H1 (cell line): ENCODE measurements around the gene ARNT2. TPM values are rescaled to one million over a fixed set of nuclear protein-coding genes. Genes with fewer than 3 reads are reported as not detected.
A peak's percentile ranks its signal among the peaks of the same experiment; 100 is the strongest.

Source experiments
- CTCF ChIA-PET: fragments of 300-600 bp; sonication (Branson Sonifier 250); formaldehyde crosslinking; loops from one replicate; lab custom pipeline; 2021; ENCODE audit not compliant: partially characterized antibody; lab: Charles Lee
- POLR2A ChIA-PET: fragments of 300-600 bp; sonication (Branson Sonifier 250); formaldehyde crosslinking; loops from one replicate; lab custom pipeline; 2021; ENCODE audit warnings: inconsistent platforms; ENCODE audit not compliant: partially characterized antibody; lab: Charles Lee
- DNase-seq, 2 experiments: peaks; one replicate each; pipeline versions ENCODE4 v3.0.0 to v3.0.0-alpha.2; 2010 to 2022; ENCODE audit warnings: low spot score in 2 of 2, low read depth in 1 of 2, mixed read lengths in 1 of 2
- FAIRE-seq: peaks from 2 replicates; lab custom pipeline; 2011; peaks lifted over from hg19 to GRCh38; lab: Jason Lieb, UNC
- H2AFZ ChIP-seq: 2 replicates; pipeline ENCODE4 v1.8.1; 2012; ENCODE audit warnings: low read length, inconsistent platforms
- H2AK5ac ChIP-seq: 2 replicates; pipeline ENCODE4 v1.6.1; 2013; ENCODE audit warnings: low read depth, low read length
- H2BK120ac ChIP-seq: replicated peaks from 2 replicates; pipeline ENCODE3; 2013; ENCODE audit warnings: low read depth, low read length, inconsistent platforms
- H2BK12ac ChIP-seq: 2 replicates; pipeline ENCODE4 v1.6.1; 2013; ENCODE audit warnings: low read depth, low read length
- H2BK15ac ChIP-seq: 2 replicates; pipeline ENCODE4 v1.6.1; 2013; ENCODE audit warnings: low read length
- H2BK20ac ChIP-seq: 2 replicates; pipeline ENCODE4 v1.6.1; 2013; ENCODE audit warnings: low read length
- H2BK5ac ChIP-seq: 2 replicates; pipeline ENCODE4 v1.6.1; 2013; ENCODE audit warnings: low read depth, low read length
- H3K14ac ChIP-seq: 2 replicates; pipeline ENCODE4 v1.6.1; 2013; ENCODE audit warnings: inconsistent platforms; ENCODE audit not compliant: insufficient read length
- H3K18ac ChIP-seq: 2 replicates; pipeline ENCODE4 v1.6.1; 2013; ENCODE audit warnings: low read length; ENCODE audit errors: extremely low read depth
- H3K23ac ChIP-seq: 2 replicates; pipeline ENCODE4 v1.6.1; 2013; ENCODE audit warnings: inconsistent platforms; ENCODE audit not compliant: insufficient read length
- H3K23me2 ChIP-seq: 2 replicates; pipeline ENCODE4 v1.6.1; 2013; ENCODE audit warnings: low read depth, low read length
- H3K27ac ChIP-seq: 2 replicates; pipeline ENCODE4 v1.6.1; 2011; ENCODE audit warnings: low read depth, low read length, inconsistent platforms
- H3K27me3 ChIP-seq, 4 experiments: replicated peaks in 1 of 4; 1 replicate in 1 of 4; 2 replicates in 3 of 4; pipeline versions ENCODE4 v1.6.1 to v1.8.1; 2011 to 2013; ENCODE audit warnings: low read length in 3 of 4, mild to moderate bottlenecking in 3 of 4, inconsistent platforms in 2 of 4, mixed read lengths in 2 of 4, moderate library complexity in 1 of 4; ENCODE audit not compliant: control insufficient read depth in 3 of 4, insufficient read depth in 3 of 4; ENCODE audit errors: extremely low read depth in 1 of 4
- H3K36me3 ChIP-seq, 4 experiments: 2 replicates each; pipeline versions ENCODE4 v1.6.1 to v1.8.1; 2011 to 2013; ENCODE audit warnings: mild to moderate bottlenecking in 4 of 4, low read length in 3 of 4, moderate library complexity in 2 of 4, control low read depth in 1 of 4, inconsistent platforms in 1 of 4; ENCODE audit not compliant: insufficient read depth in 4 of 4, control insufficient read depth in 2 of 4
- H3K4ac ChIP-seq: replicated peaks from 2 replicates; pipeline ENCODE3; 2013; ENCODE audit warnings: low read length, low read depth, mixed read lengths, inconsistent platforms; ENCODE audit not compliant: insufficient read length
- H3K4me1 ChIP-seq, 4 experiments: replicated peaks in 1 of 4; 1 replicate in 1 of 4; 2 replicates in 3 of 4; pipeline versions ENCODE4 v1.6.1 to v1.8.1; 2011 to 2013; ENCODE audit warnings: low read length in 3 of 4, inconsistent platforms in 2 of 4, mixed read lengths in 1 of 4; ENCODE audit not compliant: insufficient read depth in 4 of 4, control insufficient read depth in 3 of 4
- H3K4me2 ChIP-seq, 2 experiments: 2 replicates each; pipeline versions ENCODE4 v1.6.1 to v1.8.1; 2011 to 2013; ENCODE audit warnings: low read depth in 2 of 2, low read length in 2 of 2, control low read depth in 1 of 2, inconsistent platforms in 1 of 2, mild to moderate bottlenecking in 1 of 2; ENCODE audit not compliant: insufficient read depth in 1 of 2
- H3K4me3 ChIP-seq, 4 experiments: fragments of 200-600, 300-600 bp in 1 of 4; sonication (generic), shearing (Covaris generic), sonication (Bioruptor Twin) in 1 of 4; 2 replicates each; pipeline versions ENCODE4 v1.5.1 to v1.8.1; 2011 to 2016; ENCODE audit warnings: low read length in 4 of 4, low read depth in 3 of 4, control low read depth in 2 of 4, inconsistent platforms in 2 of 4, mild to moderate bottlenecking in 2 of 4, mixed read lengths in 1 of 4, moderate library complexity in 1 of 4; ENCODE audit not compliant: insufficient read depth in 2 of 4; ENCODE audit errors: extremely low read depth in 1 of 4
- H3K56ac ChIP-seq: replicated peaks from 2 replicates; pipeline ENCODE3; 2013; ENCODE audit warnings: low read depth, mild to moderate bottlenecking, mixed read lengths, low read length, inconsistent platforms; ENCODE audit not compliant: insufficient read length
- H3K79me1 ChIP-seq: 2 replicates; pipeline ENCODE4 v1.6.1; 2013; ENCODE audit warnings: low read depth, low read length, control low read depth
- H3K79me2 ChIP-seq, 2 experiments: 2 replicates each; pipeline versions ENCODE4 v1.6.1 to v1.8.1; 2012 to 2013; ENCODE audit warnings: low read length in 2 of 2, mild to moderate bottlenecking in 2 of 2, inconsistent platforms in 1 of 2; ENCODE audit not compliant: insufficient read depth in 2 of 2, control insufficient read depth in 1 of 2
- H3K9ac ChIP-seq, 4 experiments: replicated peaks in 1 of 4; 1 replicate in 1 of 4; 2 replicates in 3 of 4; pipeline versions ENCODE4 v1.6.1 to v1.8.1; 2011 to 2013; ENCODE audit warnings: low read depth in 3 of 4, low read length in 3 of 4, control low read depth in 2 of 4, mild to moderate bottlenecking in 2 of 4, moderate library complexity in 2 of 4, inconsistent platforms in 1 of 4; ENCODE audit errors: extremely low read depth in 1 of 4
- H3K9me3 ChIP-seq, 2 experiments: 2 replicates each; pipeline versions ENCODE4 v1.6.1 to v1.8.1; 2012 to 2013; ENCODE audit warnings: mild to moderate bottlenecking in 2 of 2, moderate library complexity in 2 of 2, control low read depth in 1 of 2, inconsistent platforms in 1 of 2, low read depth in 1 of 2, low read length in 1 of 2, mixed read lengths in 1 of 2; ENCODE audit not compliant: insufficient read depth in 2 of 2
- H4K20me1 ChIP-seq, 2 experiments: replicated peaks in 1 of 2; 2 replicates each; pipeline versions ENCODE3 to v1.8.1; 2011 to 2013; ENCODE audit warnings: inconsistent platforms in 2 of 2, low read length in 2 of 2, mild to moderate bottlenecking in 1 of 2; ENCODE audit not compliant: insufficient read depth in 2 of 2, control insufficient read depth in 1 of 2
- H4K5ac ChIP-seq: 2 replicates; pipeline ENCODE4 v1.6.1; 2013; ENCODE audit warnings: low read length, low read depth, mixed read lengths, inconsistent platforms; ENCODE audit not compliant: insufficient read length
- H4K8ac ChIP-seq: 2 replicates; pipeline ENCODE4 v1.8.0; 2013; ENCODE audit warnings: mild to moderate bottlenecking, moderate library complexity, low read length, inconsistent platforms; ENCODE audit not compliant: insufficient read depth; ENCODE audit errors: extremely low read depth
- H4K91ac ChIP-seq: replicated peaks from 2 replicates; pipeline ENCODE3; 2013; ENCODE audit warnings: low read length, mixed read lengths, inconsistent platforms; ENCODE audit not compliant: insufficient read length
- CEBPB ChIP-seq: IDR thresholded peaks from 2 replicates; pipeline ENCODE4 v1.6.1; 2012; ENCODE audit warnings: low read depth, low read length
- EGR1 ChIP-seq: IDR thresholded peaks from 2 replicates; pipeline ENCODE4 v1.6.1; 2011; ENCODE audit warnings: low read depth, low read length, borderline replicate concordance
- EP300 ChIP-seq, 2 experiments: IDR thresholded peaks; 1 replicate in 1 of 2; 2 replicates in 1 of 2; pipeline ENCODE4 v1.6.1; 2011 to 2012; ENCODE audit warnings: low read depth in 2 of 2, low read length in 2 of 2, mild to moderate bottlenecking in 2 of 2, borderline replicate concordance in 1 of 2, inconsistent platforms in 1 of 2, moderate library complexity in 1 of 2
- FOSL1 ChIP-seq: IDR thresholded peaks from 2 replicates; pipeline ENCODE4 v1.6.1; 2011; ENCODE audit warnings: mild to moderate bottlenecking, low read depth, low read length, moderate library complexity; ENCODE audit not compliant: insufficient read depth
- GTF2F1 ChIP-seq: IDR thresholded peaks from 2 replicates; pipeline ENCODE4 v1.6.1; 2012; ENCODE audit warnings: low read depth, low read length, improper control_type of control experiment, borderline replicate concordance
- HDAC2 ChIP-seq, 2 experiments: fragments of 300-600 bp in 1 of 2; sonication (generic) in 1 of 2; IDR thresholded peaks; 2 replicates each; pipeline ENCODE4 v1.6.1; 2011 to 2012; ENCODE audit warnings: low read depth in 2 of 2, low read length in 2 of 2, mild to moderate bottlenecking in 2 of 2, moderate library complexity in 2 of 2, borderline replicate concordance in 1 of 2, inconsistent platforms in 1 of 2
- KDM1A ChIP-seq: fragments of 200-600, 300-600 bp; sonication (generic); IDR thresholded peaks from 2 replicates; pipeline ENCODE4 v1.7.1; 2016; ENCODE audit warnings: mild to moderate bottlenecking, low read length, borderline replicate concordance
- KDM5A ChIP-seq: fragments of 200-600 bp; IDR thresholded peaks from 2 replicates; pipeline ENCODE4 v1.7.1; 2012; ENCODE audit warnings: mild to moderate bottlenecking, low read length, inconsistent platforms, mixed read lengths
- NANOG ChIP-seq: IDR thresholded peaks from 2 replicates; pipeline ENCODE4 v1.6.1; 2011; ENCODE audit warnings: low read length, low read depth, mild to moderate bottlenecking, inconsistent platforms; ENCODE audit not compliant: insufficient read depth, poor library complexity, severe bottlenecking
- SIN3A ChIP-seq, 2 experiments: IDR thresholded peaks in 1 of 2; conservative IDR thresholded peaks in 1 of 2; 2 replicates each; pipeline ENCODE4 v1.6.1; 2011 to 2012; ENCODE audit warnings: low read length in 2 of 2, improper control_type of control experiment in 1 of 2, low read depth in 1 of 2, mild to moderate bottlenecking in 1 of 2
- TAF7 ChIP-seq: optimal IDR thresholded peaks from 2 replicates; pipeline ENCODE3; 2011; ENCODE audit warnings: low read depth, mild to moderate bottlenecking, inconsistent platforms, low read length, moderate library complexity, borderline replicate concordance
- TCF12 ChIP-seq: IDR thresholded peaks from 2 replicates; pipeline ENCODE4 v1.6.1; 2011; ENCODE audit warnings: low read depth, mild to moderate bottlenecking, low read length
- WGBS, 2 experiments: shearing (Covaris generic) in 1 of 2; methylation state at CpG; one replicate each; pipeline versions ENCODE4 v1.1.6 to v1.1.7; 2013 to 2015; ENCODE audit warnings: low lambda C conversion rate in 2 of 2, mixed read lengths in 2 of 2, inconsistent platforms in 1 of 2, low coverage in 1 of 2, missing lambda C conversion rate in 1 of 2; ENCODE audit not compliant: insufficient replicate concordance in 2 of 2, insufficient coverage in 1 of 2, insufficient read length in 1 of 2; ENCODE audit errors: extremely low coverage in 1 of 2, missing lambda C conversion rate in 1 of 2; 5-methylcytosine and 5-hydroxymethylcytosine counted together
- polyA plus RNA-seq, 7 experiments: library from polyadenylated mRNA; depleted of rRNA in 3 of 7; stranded (reverse) in 5 of 7; unstranded in 2 of 7; fragments of >200 nt in 5 of 7; fragments of 200-250 nt in 2 of 7; gene quantifications; 1 replicate in 5 of 7; 2 replicates in 1 of 7; 4 replicates in 1 of 7; pipeline versions ENCODE4 v1.2.1 to v1.2.3, GENCODE V29; 2011 to 2013; ENCODE audit warnings: missing spikeins in 2 of 7, mixed read lengths in 2 of 7
- total RNA-seq: library from RNA; stranded (reverse); fragmentation: NEBNext Ultra II Directional; extraction: Animal tissue kit (Norgen Biotek cat#: 25700); gene quantifications from 2 replicates; pipeline ENCODE4 v1.2.1, GENCODE V29; 2021

The ARNT2 gene
- total and polyA plus RNA-seq, 2 of the 8 experiments (the other 6 are each of a cell fraction or from before 2014, with no cell fraction given), result 9.5 to 14.6 TPM

- Histone ChIP-seq H2AK5ac (no peak overlapping the region), H3K27ac (no peak overlapping the region), H2BK12ac (no peak overlapping the region), H3K4me3 (no peak overlapping the region), H3K23me2 (peaks cover 1% of the 10 kb centered on the region; the same call in 1 of the 2 replicates), H4K5ac (no peak overlapping the region), H2BK15ac (no peak overlapping the region), H3K9ac (no peak overlapping the region), H3K79me2 (no peaks in the 10 kb centered on the region), H2BK20ac (no peak overlapping the region), H3K18ac (no peak overlapping the region), H3K23ac (no peak overlapping the region), H3K4me1 (no peaks in the 10 kb centered on the region; a peak in 1 of 7 replicates), H3K9me3 (no peaks in the 10 kb centered on the region), H3K27me3 (no peaks in the 10 kb centered on the region), H2AFZ (no peak overlapping the region), H3K79me1 (no peaks in the 10 kb centered on the region), H4K20me1 (peaks cover 0 to 2% of the 10 kb centered on the region in 2 experiments), H3K14ac (no peak overlapping the region), H3K4ac (no peak overlapping the region), H3K4me2 (no peak overlapping the region), H3K56ac (no peak overlapping the region), H4K91ac (no peak overlapping the region), H2BK5ac (no peak overlapping the region), H4K8ac (no peak overlapping the region), H3K36me3 (peaks cover 0 to 3% (median 0%) of the 10 kb centered on the region in 4 experiments; a peak in 1 of 8 replicates), H2BK120ac (no peak overlapping the region)
- ChIA-PET CTCF (interaction anchor here (1.5 kb wide), 1 partner anchor 31 kb away, joined by 4 read pairs; no protein-coding TSS in a partner anchor), POLR2A (no interaction called here)
- WGBS, 2 experiments, result 91% methylated on average over 5 of the region's 5 CpGs; no CpG with 5 or more reads in 1 of the 2 experiments
- DNase-seq (peak in 1 of 2 experiments; percentile 14), FAIRE-seq (no peak)
- TF ChIP-seq GTF2F1 (no peak), SIN3A (conservative IDR thresholded peaks at IDR 0.05 in 1 of 2, IDR thresholded peaks at IDR 0.05 in 1 of 2; ENCODE audit: low read depth in 1 of 2, low read length in 2 of 2) (no peak), TCF12 (no peak), KDM1A (no peak), NANOG (no peak), FOSL1 (no peak), EGR1 (no peak), KDM5A (no peak), HDAC2 (IDR thresholded peaks at IDR 0.05; ENCODE audit: borderline replicate concordance in 1 of 2, low read depth in 2 of 2, low read length in 2 of 2) (no peak), CEBPB (no peak), EP300 (IDR thresholded peaks at IDR 0.05; ENCODE audit: borderline replicate concordance in 1 of 2, low read depth in 2 of 2, low read length in 2 of 2) (no peak), TAF7 (no peak)
These were observed 102.2 kb downstream of the ARNT2 start for GRCh38 chr15:80506286-80506893.
